ENCODE measurements around the gene MX2.
"Not testable (repeated sequence)": the region's sequence is repeated elsewhere in the genome, so short reads cannot be mapped to it uniquely, and the experiment has no call there.

The MX2 gene

DNA sequence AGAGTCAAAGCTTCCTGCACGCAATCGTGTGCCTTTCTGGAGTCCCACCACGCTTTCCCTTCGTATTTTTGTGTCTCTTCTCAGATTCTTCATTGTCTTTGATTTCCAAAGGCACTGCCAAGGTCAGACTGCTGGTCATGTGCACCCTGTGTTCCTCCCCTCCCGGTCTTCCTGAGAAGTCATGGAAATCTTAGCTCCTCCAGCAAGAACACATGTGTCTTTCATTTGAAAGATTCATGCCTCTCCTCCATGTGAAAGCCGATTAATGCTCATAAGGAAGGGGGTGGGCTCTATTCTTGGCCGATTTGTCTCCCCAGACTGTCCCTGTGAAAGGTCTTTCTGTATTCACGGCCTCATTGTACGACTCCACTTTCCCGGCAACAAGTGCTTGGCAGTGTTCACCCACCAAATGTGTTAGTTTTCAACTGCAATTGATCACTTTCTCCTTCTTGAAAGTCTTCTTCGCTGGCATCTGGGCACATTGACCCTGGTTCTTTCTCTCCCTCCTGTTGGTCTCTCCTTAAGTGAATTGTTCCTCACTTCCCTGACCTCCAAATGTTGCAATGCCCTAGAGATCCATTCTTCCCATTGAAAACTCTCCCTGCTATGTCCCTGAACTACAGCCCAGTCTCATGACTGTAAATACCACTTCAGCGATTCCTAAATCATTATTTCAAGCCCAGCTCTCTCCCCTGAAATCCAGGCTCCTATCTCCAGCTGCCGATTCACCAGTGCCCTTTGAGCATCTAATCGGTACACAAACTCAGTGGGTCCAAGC is 25.4 kb downstream of the MX2 start:
- DNase-seq (ENCODE audit: low spot score) = no peak

GRCh38 chr21:41387824-41388223 is 26.0 kb downstream of the MX2 start:
- no peak for DNase-seq (ENCODE audit: low spot score)

DNA sequence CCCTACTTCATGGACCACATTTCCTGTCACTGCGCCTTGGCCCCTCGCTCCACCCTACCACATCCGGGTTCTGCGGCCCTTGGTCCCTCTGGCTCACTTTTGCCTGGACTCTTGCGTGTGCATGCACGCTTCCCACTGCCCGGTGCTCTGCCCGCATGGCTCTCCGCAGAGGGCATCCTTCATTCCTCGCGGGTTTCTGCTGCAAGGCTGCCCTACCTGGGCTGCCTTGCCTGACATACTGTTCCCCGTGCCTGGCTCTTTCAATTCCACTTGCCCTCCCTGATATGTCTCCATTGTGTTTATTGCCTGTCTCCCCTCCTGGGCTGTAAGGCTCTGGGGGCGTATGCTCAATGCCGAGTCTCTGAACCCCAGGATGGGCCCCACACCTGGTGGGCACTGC is 26.4 kb downstream of the MX2 start:
- DNase-seq (ENCODE audit: low spot score) = no peak

DNA sequence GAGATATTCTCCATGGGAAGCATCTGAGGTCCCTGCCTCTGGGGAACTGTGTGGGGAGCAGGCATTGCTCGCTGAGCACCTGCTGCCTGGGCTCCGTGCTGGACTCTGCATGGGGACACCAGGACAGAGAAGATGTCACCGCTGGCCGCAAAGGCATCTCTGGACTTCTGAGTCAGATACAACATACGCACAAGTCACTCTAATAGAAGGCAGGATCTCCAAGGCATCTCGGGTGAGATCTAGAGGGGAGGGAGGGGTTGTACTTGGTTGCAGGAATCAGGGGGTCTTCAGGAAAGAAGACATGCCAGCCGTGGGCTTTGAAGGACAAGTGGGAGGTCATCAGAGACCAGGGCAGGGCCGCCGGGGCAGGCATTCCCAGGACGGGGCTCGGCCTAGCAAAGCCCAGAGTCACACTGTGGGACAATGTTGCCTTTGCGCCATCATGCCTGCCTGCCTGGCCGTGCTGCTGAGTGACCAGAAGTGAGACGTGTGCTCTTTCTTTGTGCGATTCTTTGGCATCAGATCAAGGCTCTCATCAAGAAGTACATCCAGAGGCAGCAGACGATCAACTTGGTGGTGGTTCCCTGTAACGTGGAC is 28.3 kb downstream of the MX2 start:
- no peak for DNase-seq (ENCODE audit: low spot score)

- DNase-seq (ENCODE audit: low spot score) = no peak
Observed at GRCh38 chr21:41393876-41394465, 32.1 kb downstream of the MX2 start.

- DNase-seq (ENCODE audit: low spot score) = peak; percentile 24
Observed at GRCh38 chr21:41396558-41397075, 34.8 kb downstream of the MX2 start.

DNA sequence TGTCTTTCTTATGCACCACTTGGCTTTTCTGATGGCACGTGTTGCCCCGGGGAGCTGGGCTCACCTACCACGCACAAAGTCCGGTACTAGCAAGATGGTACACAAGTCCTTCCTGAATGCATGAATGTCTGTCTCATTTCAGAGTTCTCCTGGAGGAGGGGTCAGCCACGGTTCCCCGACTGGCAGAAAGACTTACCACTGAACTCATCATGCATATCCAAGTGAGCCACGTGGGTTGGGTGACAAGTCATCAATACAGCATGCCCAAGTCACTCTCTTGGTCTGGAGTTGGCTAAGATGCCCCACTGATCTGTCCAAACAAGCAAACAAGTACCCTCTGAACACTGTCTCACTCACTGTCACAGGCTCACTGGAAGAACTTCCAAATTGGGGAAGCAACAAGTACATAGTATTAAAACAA is 35.7 kb downstream of the MX2 start:
- DNase-seq (ENCODE audit: low spot score) = no peak

DNA sequence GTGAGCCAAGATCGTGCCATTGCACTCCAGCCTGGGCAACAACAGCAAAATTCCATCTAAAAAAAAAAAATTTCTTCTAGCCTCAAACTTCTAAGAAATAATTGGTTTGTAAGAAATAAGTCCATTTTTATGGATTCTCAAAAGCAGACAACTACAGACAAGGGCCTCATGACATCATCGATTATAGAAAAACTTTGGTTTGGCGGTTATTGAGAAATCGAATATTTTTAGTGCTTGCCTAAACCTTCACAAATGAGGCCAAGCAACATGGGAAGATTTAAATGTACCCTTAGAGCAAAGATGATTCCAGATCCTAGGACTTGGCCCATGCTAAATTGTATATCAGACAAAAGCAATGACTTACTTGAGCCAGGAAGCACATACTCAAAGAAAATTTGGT is 36.4 kb downstream of the MX2 start:
- no peak for DNase-seq (ENCODE audit: low spot score)

DNA sequence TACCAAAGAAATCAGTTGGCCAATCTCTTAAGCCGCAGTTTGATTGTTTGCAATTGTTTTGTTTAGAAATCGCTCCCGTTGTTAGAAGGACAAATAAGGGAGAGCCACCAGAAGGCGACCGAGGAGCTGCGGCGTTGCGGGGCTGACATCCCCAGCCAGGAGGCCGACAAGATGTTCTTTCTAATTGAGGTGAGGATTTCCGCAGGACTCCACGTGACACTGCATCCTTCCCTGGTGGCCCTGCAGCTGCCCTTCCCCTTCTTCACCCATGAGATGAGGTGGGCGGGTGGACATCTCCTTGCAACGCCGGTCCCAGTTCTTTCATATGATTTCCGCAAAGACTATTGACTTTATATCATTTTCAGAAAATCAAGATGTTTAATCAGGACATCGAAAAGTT is 37.0 kb downstream of the MX2 start:
- DNase-seq (ENCODE audit: low spot score) = no peak

GRCh38 chr21:41399246-41399800 is 37.5 kb downstream of the MX2 start:
- no peak for DNase-seq (ENCODE audit: low spot score)

DNA sequence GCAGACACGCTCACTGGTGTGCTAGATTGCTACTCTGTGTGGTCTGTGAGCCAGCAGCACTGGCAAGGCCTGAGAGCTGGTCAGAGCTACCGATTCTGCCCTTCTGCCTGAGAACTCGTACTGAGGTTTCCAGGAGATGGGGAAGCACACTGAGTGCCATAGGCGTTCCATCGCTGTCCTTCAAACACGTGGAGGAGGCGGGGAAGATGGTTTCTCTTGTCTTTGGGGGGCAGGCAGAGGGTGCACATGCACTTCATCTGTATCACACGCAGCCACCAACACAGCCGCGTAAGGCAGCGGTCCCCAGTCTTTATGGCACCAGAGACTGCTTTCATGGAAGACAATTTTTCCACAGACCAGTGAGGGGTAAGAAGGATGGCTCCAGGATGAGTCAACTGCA is 40.4 kb downstream of the MX2 start:
- DNase-seq (ENCODE audit: low spot score) = no peak

- DNase-seq (ENCODE audit: low spot score) = no peak
Observed at GRCh38 chr21:41402796-41403195, 41.0 kb downstream of the MX2 start.

GRCh38 chr21:41403331-41403730 is 41.5 kb downstream of the MX2 start:
- no peak for DNase-seq (ENCODE audit: low spot score)

DNA sequence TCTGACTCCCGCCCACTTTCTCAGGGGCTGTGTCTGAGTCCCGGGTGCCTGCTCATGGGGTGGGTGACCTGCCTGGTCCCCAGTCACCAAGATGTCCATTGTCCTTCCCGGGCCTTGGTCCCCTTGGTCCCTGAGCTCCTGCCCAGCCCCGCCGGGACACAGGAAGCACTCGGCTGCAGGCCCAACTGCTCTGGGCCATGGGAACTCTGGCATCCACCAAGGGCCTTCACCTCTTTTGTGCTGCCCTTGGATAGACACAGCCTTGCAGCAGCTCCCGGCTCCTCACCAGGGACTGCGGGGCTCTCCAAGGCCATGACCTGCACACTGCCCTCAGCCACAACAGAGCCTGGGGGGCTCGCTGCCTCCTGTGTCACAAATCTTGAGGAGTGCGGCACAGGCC is 42.1 kb downstream of the MX2 start:
- DNase-seq (ENCODE audit: low spot score) = no peak

GRCh38 chr21:41405321-41405720 is 43.5 kb downstream of the MX2 start:
- DNase-seq (ENCODE audit: low spot score) = no peak

DNA sequence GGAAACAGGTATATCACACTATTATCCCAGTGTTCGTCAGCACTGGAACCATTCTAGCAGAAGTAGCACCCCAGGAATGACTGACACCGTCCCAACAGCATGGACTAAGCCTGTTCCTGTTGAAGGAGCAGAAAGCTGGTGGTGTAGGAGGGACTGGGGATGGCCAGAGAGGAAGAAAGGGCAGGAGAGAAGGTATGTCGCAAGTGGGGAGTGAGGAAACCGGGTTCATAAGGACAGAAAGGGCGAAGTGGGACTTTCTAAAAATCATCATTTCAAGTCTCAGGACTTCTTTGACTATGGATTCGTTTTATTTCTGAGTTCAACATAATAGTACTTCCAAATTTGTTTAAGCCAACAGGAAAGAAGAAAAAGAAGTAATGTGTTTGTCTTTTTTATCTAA is 44.5 kb downstream of the MX2 start:
- DNase-seq (ENCODE audit: low spot score) = no peak

DNA sequence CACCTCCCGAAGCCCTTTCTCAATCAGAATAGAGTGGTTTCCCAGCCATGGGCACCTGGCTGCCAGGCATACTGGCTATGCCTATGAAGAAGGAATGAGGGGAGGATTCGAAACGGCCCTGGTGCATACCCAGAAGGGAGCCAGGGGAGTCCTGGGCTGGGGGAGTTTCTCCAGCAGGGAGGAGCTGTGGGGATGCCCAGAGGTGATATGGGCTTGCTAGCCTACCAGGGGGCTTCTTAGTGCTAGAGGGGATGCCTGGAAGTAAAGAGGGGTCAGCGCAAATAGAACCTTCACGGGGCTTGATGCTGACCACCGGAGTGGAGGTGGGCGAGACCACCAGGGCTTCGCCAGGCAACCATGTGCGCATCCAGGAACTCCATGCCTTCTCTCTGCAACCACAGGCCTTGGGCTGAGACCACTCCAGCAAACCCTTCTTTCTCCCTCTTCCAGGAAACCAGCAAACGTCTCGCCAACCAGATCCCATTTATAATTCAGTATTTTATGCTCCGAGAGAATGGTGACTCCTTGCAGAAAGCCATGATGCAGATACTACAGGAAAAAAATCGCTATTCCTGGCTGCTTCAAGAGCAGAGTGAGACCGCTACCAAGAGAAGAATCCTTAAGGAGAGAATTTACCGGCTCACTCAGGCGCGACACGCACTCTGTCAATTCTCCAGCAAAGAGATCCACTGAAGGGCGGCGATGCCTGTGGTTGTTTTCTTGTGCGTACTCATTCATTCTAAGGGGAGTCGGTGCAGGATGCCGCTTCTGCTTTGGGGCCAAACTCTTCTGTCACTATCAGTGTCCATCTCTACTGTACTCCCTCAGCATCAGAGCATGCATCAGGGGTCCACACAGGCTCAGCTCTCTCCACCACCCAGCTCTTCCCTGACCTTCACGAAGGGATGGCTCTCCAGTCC is 46.0 kb downstream of the MX2 start:
- no peak for DNase-seq (ENCODE audit: low spot score)

- DNase-seq (ENCODE audit: low spot score) = no peak
Observed at GRCh38 chr21:41410361-41410760, 48.5 kb downstream of the MX2 start.

DNA sequence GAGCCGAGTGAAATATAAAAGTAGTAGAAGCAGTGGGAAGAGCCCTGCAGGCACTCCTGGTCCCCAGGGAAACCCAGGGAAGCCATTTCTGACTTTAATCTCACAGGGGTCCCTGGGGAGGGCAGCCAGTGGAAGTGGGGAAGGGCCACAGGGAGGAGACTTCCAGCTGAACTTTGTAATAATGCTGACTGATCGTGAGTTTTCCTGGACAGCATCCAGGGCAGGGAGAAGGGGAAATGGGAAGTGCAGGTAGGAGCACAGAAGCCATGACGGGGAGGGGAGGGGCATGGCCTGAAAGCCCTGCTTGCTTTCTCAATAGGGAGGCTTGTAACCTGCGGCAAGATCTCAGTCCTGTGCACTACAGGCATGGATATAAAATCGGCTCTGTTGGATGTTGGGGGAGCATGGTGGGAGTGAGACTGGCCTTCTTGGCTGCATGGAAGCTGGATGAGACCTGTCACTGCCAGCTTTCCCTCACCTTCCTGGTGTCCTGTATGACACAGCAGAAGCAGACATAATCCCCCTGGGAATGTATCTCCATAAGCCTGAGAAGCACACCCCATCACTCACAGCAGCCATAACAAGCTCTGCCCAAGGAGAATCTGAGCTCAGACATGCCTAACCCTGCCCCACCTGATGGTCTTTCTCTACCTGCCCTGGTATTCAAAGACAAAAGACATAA is 49.1 kb downstream of the MX2 start:
- DNase-seq (ENCODE audit: low spot score) = no peak

DNA sequence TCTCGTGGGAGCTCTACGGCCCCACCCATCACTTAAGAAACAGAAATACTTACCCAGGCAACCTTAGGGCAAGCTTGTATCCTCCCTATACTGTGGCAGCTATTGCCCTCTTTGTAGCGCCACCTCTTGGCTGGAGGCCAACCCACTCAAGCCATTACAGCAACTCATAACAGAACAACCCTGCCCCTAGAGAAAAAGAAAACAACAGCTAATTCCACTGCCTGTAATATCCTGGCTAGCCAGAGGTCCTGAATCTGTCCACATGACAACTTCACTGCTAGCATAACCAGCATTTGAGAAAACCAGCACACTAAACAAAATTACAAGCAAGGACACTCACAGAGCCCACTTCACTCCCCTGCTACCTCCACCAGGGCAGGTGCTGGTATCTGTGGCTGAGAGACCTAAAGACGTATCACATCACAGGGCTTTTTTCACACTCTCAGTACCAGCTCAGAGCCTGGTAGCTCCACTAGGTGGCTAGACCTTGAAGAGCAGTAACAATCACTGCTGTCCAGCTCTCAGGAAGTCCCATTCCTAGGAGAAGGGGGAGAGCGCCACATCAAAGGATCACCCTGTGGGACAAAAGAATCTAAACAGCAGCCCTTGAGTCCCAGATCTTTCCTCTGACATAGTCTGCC is 49.7 kb downstream of the MX2 start:
- no peak for DNase-seq (ENCODE audit: low spot score)

DNA sequence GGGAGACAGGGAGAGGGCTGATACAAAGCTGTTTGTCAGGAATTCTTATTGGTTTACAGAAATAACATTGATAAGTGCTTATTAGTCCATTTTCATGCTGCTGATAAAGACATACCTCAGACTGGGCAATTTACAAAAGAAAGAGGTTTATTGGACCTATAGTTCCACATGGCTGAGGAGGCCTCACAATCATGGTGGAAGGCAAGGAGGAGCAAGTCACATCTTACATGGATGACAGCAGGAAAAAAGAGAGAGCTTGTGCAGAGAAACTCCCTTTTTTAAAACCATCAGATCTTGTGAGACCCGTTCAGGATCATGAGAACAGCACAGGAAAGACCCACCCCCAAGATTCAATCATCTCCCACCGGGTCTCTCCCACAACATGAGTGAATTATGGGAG is 55.7 kb downstream of the MX2 start:
- not testable (repeated sequence) for DNase-seq (ENCODE audit: low spot score)

Measured in globus pallidus (tissue), 1 donor.